ENCODE results near the gene CXCL8.

DNA sequence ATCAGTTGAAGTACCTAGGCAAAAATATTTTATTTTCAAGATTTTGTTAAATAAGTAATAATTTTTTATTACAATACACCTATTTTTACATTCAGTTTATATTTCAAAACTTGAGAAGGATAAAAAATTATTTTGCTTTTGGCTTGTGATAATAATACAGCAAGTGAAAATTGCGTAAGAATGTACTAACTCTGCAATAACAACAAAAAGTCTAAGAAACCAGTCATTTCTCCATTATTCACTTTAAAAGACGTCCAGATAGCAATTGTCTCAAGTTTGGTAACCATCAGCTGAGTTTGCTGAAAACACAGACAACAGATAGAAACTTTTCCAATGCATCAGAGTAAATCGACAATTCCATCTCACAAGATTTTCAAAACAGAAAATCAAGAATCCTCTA, 12.1 kb downstream of the CXCL8 start:
- TF ChIP-seq CTCF (conservative IDR thresholded peaks at IDR 0.05 in 1 of 2, IDR thresholded peaks at IDR 0.05 in 1 of 2; ENCODE audit: extremely low read depth in 1 of 2, insufficient read depth in 1 of 2, low read depth in 1 of 2, low read length in 2 of 2) (no peak), EZH2 (IDR thresholded peaks at IDR 0.05; ENCODE audit: borderline replicate concordance, low read length) (no peak)

Data from mammary epithelial cell (primary cell).